Stomach (tissue), 4 donors: ENCODE results near the gene CWF19L2.

ENCODE experiments used
- EP300 ChIP-seq: sonication (generic); formaldehyde crosslinking; IDR thresholded peaks from one replicate; pipeline ENCODE4 v1.6.1; 2017; ENCODE audit warnings: antibody characterized with exemption
- TF ChIP-seq, protein P1 (sequence below), 7 experiments: fragments of 450-650 bp in 4 of 7; fragments of 200-600 bp in 3 of 7; sonication (generic) in 3 of 7; IDR thresholded peaks; one replicate each; pipeline ENCODE4 v1.5.1; 2016 to 2019; ENCODE audit warnings: antibody characterized with exemption in 7 of 7, control low read depth in 2 of 7, mild to moderate bottlenecking in 1 of 7

DNA sequence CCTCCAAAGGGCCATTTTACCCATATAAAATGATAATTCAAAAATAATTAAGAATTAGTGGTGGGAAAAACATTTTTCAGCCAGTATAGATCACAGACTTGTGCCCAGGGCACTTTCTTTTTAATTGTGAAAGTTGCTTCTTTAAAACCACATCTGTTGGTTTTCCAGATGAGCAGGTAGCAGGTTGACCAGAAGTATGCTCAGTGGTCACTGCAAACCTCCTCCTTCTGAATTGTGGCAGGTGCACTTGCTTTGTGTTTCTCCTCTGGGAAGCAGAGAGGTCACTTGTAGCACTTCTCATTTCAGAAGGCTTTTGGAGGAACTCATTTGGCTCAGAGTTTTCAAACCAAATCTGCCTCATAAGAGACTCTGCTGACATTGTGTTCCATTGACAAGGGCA lies 24.6 kb upstream of the CWF19L2 start:
- TF ChIP-seq, protein P1, sequence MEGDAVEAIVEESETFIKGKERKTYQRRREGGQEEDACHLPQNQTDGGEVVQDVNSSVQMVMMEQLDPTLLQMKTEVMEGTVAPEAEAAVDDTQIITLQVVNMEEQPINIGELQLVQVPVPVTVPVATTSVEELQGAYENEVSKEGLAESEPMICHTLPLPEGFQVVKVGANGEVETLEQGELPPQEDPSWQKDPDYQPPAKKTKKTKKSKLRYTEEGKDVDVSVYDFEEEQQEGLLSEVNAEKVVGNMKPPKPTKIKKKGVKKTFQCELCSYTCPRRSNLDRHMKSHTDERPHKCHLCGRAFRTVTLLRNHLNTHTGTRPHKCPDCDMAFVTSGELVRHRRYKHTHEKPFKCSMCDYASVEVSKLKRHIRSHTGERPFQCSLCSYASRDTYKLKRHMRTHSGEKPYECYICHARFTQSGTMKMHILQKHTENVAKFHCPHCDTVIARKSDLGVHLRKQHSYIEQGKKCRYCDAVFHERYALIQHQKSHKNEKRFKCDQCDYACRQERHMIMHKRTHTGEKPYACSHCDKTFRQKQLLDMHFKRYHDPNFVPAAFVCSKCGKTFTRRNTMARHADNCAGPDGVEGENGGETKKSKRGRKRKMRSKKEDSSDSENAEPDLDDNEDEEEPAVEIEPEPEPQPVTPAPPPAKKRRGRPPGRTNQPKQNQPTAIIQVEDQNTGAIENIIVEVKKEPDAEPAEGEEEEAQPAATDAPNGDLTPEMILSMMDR (IDR thresholded peaks at IDR 0.05) = no peak
- no peak for TF ChIP-seq EP300
